GM23338 (cell line): ENCODE results near the gene FLVCR1. TPM values are rescaled to one million over a fixed set of nuclear protein-coding genes. Genes with fewer than 3 reads are reported as not detected.

Experiments used
- ATAC-seq: fragments of 200-7000 bp; cut with Tn5 transposase; 3 replicates; pipeline ENCODE4 v1.9.1; 2020
- DNase-seq: peaks from one replicate; pipeline ENCODE4 v3.0.0-alpha.2; 2015; ENCODE audit warnings: low spot score
- H2AFZ ChIP-seq: fragments of 200-600 bp; sonication (generic); 2 replicates; pipeline ENCODE4 v1.8.0; 2016; ENCODE audit warnings: antibody characterized with exemption, mild to moderate bottlenecking, moderate library complexity
- H3F3A ChIP-seq: fragments of 200-600 bp; sonication (generic); replicated peaks from 2 replicates; pipeline ENCODE4 v1.8.0; 2017; ENCODE audit warnings: antibody characterized with exemption, mixed run types, low read depth
- H3K27ac ChIP-seq: fragments of 200-600 bp; sonication (generic); 2 replicates; pipeline ENCODE4 v1.6.1; 2016; ENCODE audit warnings: low read depth
- H3K27me3 ChIP-seq: fragments of 200-600 bp; sonication (generic); 2 replicates; pipeline ENCODE4 v1.8.0; 2016; ENCODE audit warnings: mild to moderate bottlenecking, mixed run types, moderate library complexity; ENCODE audit not compliant: insufficient read depth
- H3K36me3 ChIP-seq: fragments of 200-600 bp; sonication (generic); 2 replicates; pipeline ENCODE4 v1.8.0; 2016; ENCODE audit warnings: mild to moderate bottlenecking; ENCODE audit not compliant: insufficient read depth
- H3K4me1 ChIP-seq: fragments of 200-600 bp; sonication (generic); 2 replicates; pipeline ENCODE4 v1.8.0; 2016; ENCODE audit warnings: mild to moderate bottlenecking, moderate library complexity; ENCODE audit not compliant: insufficient read depth
- H3K4me2 ChIP-seq: fragments of 200-600 bp; sonication (generic); 2 replicates; pipeline ENCODE4 v1.7.1; 2017; ENCODE audit warnings: mixed run types
- H3K4me3 ChIP-seq: fragments of 200-600 bp; sonication (generic); 2 replicates; pipeline ENCODE4 v1.6.1; 2016; ENCODE audit warnings: mixed run types
- H3K79me2 ChIP-seq: fragments of 200-600 bp; sonication (generic); replicated peaks from 2 replicates; pipeline ENCODE4 v1.8.0; 2017; ENCODE audit warnings: mild to moderate bottlenecking; ENCODE audit not compliant: insufficient read depth
- H3K9me2 ChIP-seq: fragments of 200-600 bp; sonication (generic); 2 replicates; pipeline ENCODE4 v1.8.0; 2017; ENCODE audit not compliant: insufficient read depth
- H4K20me1 ChIP-seq: fragments of 200-600 bp; sonication (generic); replicated peaks from 2 replicates; pipeline ENCODE4 v1.8.0; 2017; ENCODE audit warnings: mild to moderate bottlenecking; ENCODE audit not compliant: insufficient read depth
- H3K27ac Mint-ChIP-seq: 2 replicates; pipeline ENCODE4 v1.8.0; 2020; ENCODE audit warnings: inconsistent platforms, mild to moderate bottlenecking, moderate library complexity, mixed read lengths
- H3K27me3 Mint-ChIP-seq: 3 replicates; pipeline ENCODE4 v1.8.0; 2022; ENCODE audit warnings: low read depth, mild to moderate bottlenecking, moderate library complexity, mixed read lengths, inconsistent platforms; ENCODE audit not compliant: insufficient read depth, poor library complexity
- H3K36me3 Mint-ChIP-seq: 3 replicates; pipeline ENCODE4 v1.8.0; 2021; ENCODE audit warnings: low read depth, mild to moderate bottlenecking, inconsistent platforms, moderate library complexity, mixed read lengths
- H3K4me1 Mint-ChIP-seq: 3 replicates; pipeline ENCODE4 v1.8.0; 2020; ENCODE audit warnings: mild to moderate bottlenecking, inconsistent platforms, mixed read lengths
- H3K4me3 Mint-ChIP-seq: 3 replicates; pipeline ENCODE4 v1.8.0; 2021; ENCODE audit warnings: moderate library complexity, mild to moderate bottlenecking, inconsistent platforms, mixed read lengths
- H3K9me3 Mint-ChIP-seq: 3 replicates; pipeline ENCODE4 v1.8.0; 2020; ENCODE audit warnings: moderate library complexity, mild to moderate bottlenecking, inconsistent platforms, mixed read lengths
- EZH2 ChIP-seq: fragments of 200-600 bp; sonication (generic); IDR thresholded peaks from one replicate; pipeline ENCODE4 v1.8.0; 2017; ENCODE audit warnings: antibody characterized with exemption, mild to moderate bottlenecking, low read depth; ENCODE audit not compliant: unreplicated experiment
- EZH2phosphoT487 ChIP-seq: fragments of 200-600 bp; sonication (generic); IDR thresholded peaks from one replicate; pipeline ENCODE4 v1.8.1; 2018; ENCODE audit warnings: antibody characterized with exemption; ENCODE audit not compliant: unreplicated experiment
- NANOG ChIP-seq: IDR thresholded peaks from 2 replicates; pipeline ENCODE4 v1.6.1; 2016; ENCODE audit warnings: antibody characterized with exemption, borderline replicate concordance
- POLR2AphosphoS5 ChIP-seq: IDR thresholded peaks from 2 replicates; pipeline ENCODE4 v1.6.1; 2016; ENCODE audit warnings: antibody characterized with exemption, low read depth
- STAT1 ChIP-seq: IDR thresholded peaks from one replicate; pipeline ENCODE4 v1.6.1; 2016; ENCODE audit warnings: antibody characterized with exemption; ENCODE audit not compliant: unreplicated experiment
- ZNF114 ChIP-seq: fragments of 250-450 bp; sonication (Bioruptor Pico); IDR thresholded peaks from 2 replicates; pipeline ENCODE4 v1.5.0; 2020; ENCODE audit warnings: mild to moderate bottlenecking, moderate library complexity
- ZNF331 ChIP-seq: fragments of 250-450 bp; sonication (Bioruptor Pico); IDR thresholded peaks from 2 replicates; pipeline ENCODE4 v1.5.0; 2020; ENCODE audit warnings: low read depth, mild to moderate bottlenecking, moderate library complexity
- polyA plus RNA-seq: library from polyadenylated mRNA; unstranded; fragments of >200 nt; fragmentation: Nextera tagmentation; extraction: Ambion mirVana; gene quantifications from 2 replicates; pipeline ENCODE4 v1.2.1, GENCODE V29; 2016
- total RNA-seq: library from RNA; depleted of rRNA; stranded (reverse); fragments of >200 nt; shearing (Covaris generic); gene quantifications from 2 replicates; pipeline ENCODE4 v1.2.3, GENCODE V29; 2014
- TF ChIP-seq, protein P1 (sequence below), 2 experiments: fragments of 200-600 bp in 1 of 2; sonication (generic) in 1 of 2; conservative IDR thresholded peaks; 2 replicates each; pipeline versions ENCODE4 v1.5.1 to v1.6.1; 2016 to 2017; ENCODE audit warnings: antibody characterized with exemption in 2 of 2, low read depth in 2 of 2, mild to moderate bottlenecking in 2 of 2, moderate library complexity in 1 of 2
- TF ChIP-seq, protein P2 (sequence below): IDR thresholded peaks from 2 replicates; pipeline ENCODE4 v1.6.1; 2016; ENCODE audit warnings: antibody characterized with exemption
- TF ChIP-seq, protein P3 (sequence below): IDR thresholded peaks from one replicate; pipeline ENCODE4 v1.6.1; 2018; ENCODE audit warnings: antibody characterized with exemption; ENCODE audit not compliant: unreplicated experiment

FLVCR1 gene
- total and polyA plus RNA-seq, 2 experiments from 2014 or later, result 60.5 to 93.5 TPM

DNA sequence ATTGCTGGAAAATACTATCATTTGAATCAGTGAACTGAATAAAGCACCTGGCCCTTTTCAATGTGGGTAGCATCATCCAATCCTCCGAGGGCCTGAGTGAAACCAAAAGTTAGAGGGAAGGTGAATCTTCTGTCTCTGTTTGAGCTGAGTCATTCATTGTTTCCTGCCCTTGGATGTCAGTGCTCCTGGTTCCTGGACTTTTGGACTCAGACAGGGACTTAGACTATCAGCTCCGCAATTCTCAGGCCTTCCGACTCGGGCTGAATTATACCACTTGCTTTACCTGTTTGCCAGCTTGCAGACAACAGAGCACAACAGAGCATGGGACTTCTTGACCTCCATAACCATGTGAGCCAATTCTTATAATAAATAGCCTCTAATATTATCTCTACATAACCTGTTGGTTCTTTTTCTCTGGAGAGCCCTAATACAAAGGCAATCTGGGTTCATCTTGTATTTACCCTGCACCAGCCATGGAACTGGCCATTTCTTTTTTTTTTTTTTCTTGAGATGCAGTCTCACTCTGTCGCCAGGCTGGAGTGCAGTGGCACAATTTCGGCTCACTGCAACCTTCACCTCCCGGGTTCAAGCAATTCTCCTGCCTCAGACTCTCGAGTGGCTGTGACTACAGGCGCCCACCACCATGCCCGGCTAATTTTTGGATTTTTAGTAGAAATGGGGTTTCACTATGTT lies 73.1 kb downstream of the FLVCR1 start:
- H3F3A ChIP-seq, result peaks cover 9% of the 10 kb centered on the region; the same call in 1 of the 2 replicates
- peaks cover 49% of the 10 kb centered on the region for H3K4me1 ChIP-seq
- peaks cover 28% of the 10 kb centered on the region for H3K27me3 Mint-ChIP-seq
- peaks cover 5% of the 10 kb centered on the region; the same call in 2 of the 3 replicates for H3K9me3 Mint-ChIP-seq
- no peak overlapping the region; the same call in 1 of the 2 replicates for H3K27ac Mint-ChIP-seq
- no peak overlapping the region for H3K27ac ChIP-seq
- peaks cover 37% of the 10 kb centered on the region for H3K4me1 Mint-ChIP-seq
- H3K27me3 ChIP-seq, result peaks cover 12% of the 10 kb centered on the region; the same call in 1 of the 2 replicates
- no peaks in the 10 kb centered on the region for H4K20me1 ChIP-seq
- no peak overlapping the region for H3K4me3 ChIP-seq
- H3K4me2 ChIP-seq, result no peak overlapping the region
- H3K4me3 Mint-ChIP-seq, result no peak overlapping the region
- H3K9me2 ChIP-seq, result peaks cover 30% of the 10 kb centered on the region
- TF ChIP-seq, protein P1, sequence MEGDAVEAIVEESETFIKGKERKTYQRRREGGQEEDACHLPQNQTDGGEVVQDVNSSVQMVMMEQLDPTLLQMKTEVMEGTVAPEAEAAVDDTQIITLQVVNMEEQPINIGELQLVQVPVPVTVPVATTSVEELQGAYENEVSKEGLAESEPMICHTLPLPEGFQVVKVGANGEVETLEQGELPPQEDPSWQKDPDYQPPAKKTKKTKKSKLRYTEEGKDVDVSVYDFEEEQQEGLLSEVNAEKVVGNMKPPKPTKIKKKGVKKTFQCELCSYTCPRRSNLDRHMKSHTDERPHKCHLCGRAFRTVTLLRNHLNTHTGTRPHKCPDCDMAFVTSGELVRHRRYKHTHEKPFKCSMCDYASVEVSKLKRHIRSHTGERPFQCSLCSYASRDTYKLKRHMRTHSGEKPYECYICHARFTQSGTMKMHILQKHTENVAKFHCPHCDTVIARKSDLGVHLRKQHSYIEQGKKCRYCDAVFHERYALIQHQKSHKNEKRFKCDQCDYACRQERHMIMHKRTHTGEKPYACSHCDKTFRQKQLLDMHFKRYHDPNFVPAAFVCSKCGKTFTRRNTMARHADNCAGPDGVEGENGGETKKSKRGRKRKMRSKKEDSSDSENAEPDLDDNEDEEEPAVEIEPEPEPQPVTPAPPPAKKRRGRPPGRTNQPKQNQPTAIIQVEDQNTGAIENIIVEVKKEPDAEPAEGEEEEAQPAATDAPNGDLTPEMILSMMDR (conservative IDR thresholded peaks at IDR 0.05; ENCODE audit: low read depth in 2 of 2), result 0 out of 4 replicates have a peak, but pooled peaks of 1 of the 2 experiments have one; percentile 22
- TF ChIP-seq NANOG, result no peak
- ATAC-seq, result no peak
- H2AFZ ChIP-seq, result peak overlapping the region; percentile 67; the same call in 1 of the 2 replicates
- no peaks in the 10 kb centered on the region for H3K79me2 ChIP-seq
- H3K36me3 Mint-ChIP-seq, result peaks cover 5% of the 10 kb centered on the region; the same call in 1 of the 3 replicates
- no peaks in the 10 kb centered on the region for H3K36me3 ChIP-seq
- no peak for DNase-seq

DNA sequence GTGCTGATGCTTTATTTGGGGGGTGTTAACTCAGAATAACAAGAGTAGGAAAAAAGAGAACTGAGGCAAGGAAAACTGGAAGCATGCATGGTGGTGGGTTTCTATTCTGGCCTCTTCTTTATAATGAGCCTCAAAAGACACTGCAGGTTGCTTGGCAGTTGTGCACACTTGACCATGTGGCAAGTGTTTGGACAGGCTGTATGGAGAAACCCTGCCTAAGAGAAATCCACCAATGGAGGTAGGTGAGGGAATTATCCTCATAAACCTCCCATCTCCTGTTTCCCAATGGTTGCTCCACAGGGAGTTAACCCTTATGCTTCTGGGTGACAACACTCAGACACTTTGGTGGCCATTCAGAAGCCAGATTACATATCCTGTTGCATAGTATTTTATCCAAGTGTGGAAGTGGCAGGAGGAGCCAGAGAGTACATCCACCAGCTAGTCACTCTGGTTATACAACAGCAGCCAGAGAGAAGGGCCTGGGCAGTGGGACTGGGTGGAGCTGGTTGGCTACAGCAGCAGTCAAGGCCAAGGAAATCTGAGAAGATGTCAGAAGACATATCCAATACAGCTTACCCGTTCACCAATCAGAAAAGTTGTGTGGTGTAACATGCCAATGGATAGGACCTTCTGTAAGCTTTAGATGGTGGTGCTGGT lies 75.9 kb downstream of the FLVCR1 start:
- Histone ChIP-seq H3K4me3 (no peak overlapping the region; the same call in 1 of the 2 replicates), H3K27me3 (peaks cover 12% of the 10 kb centered on the region; the same call in 1 of the 2 replicates), H3K79me2 (no peaks in the 10 kb centered on the region), H3F3A (no peaks in the 10 kb centered on the region), H3K4me2 (peak overlapping the region; percentile 68), H2AFZ (no peak overlapping the region), H3K9me2 (peaks cover 26% of the 10 kb centered on the region), H4K20me1 (no peaks in the 10 kb centered on the region), H3K4me1 (peaks cover 37% of the 10 kb centered on the region), H3K27ac (no peak overlapping the region), H3K36me3 (no peaks in the 10 kb centered on the region)
- Mint-ChIP-seq H3K27me3 (peaks cover 17% of the 10 kb centered on the region), H3K36me3 (peaks cover 5% of the 10 kb centered on the region; the same call in 1 of the 3 replicates), H3K4me3 (no peak overlapping the region), H3K27ac (no peak overlapping the region), H3K4me1 (peaks cover 26% of the 10 kb centered on the region), H3K9me3 (peaks cover 5% of the 10 kb centered on the region; the same call in 2 of the 3 replicates)
- ATAC-seq, result no peak
- no peak for DNase-seq
- TF ChIP-seq STAT1, result no peak
- no peak for TF ChIP-seq NANOG
- no peak for TF ChIP-seq EZH2phosphoT487
- TF ChIP-seq POLR2AphosphoS5, result no peak
- TF ChIP-seq ZNF114 (CRISPR knock-in tag), result no peak
- TF ChIP-seq, protein P2, sequence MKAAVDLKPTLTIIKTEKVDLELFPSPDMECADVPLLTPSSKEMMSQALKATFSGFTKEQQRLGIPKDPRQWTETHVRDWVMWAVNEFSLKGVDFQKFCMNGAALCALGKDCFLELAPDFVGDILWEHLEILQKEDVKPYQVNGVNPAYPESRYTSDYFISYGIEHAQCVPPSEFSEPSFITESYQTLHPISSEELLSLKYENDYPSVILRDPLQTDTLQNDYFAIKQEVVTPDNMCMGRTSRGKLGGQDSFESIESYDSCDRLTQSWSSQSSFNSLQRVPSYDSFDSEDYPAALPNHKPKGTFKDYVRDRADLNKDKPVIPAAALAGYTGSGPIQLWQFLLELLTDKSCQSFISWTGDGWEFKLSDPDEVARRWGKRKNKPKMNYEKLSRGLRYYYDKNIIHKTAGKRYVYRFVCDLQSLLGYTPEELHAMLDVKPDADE, result no peak
- no peak for TF ChIP-seq EZH2
- TF ChIP-seq ZNF331 (CRISPR knock-in tag), result no peak
- TF ChIP-seq, protein P3, sequence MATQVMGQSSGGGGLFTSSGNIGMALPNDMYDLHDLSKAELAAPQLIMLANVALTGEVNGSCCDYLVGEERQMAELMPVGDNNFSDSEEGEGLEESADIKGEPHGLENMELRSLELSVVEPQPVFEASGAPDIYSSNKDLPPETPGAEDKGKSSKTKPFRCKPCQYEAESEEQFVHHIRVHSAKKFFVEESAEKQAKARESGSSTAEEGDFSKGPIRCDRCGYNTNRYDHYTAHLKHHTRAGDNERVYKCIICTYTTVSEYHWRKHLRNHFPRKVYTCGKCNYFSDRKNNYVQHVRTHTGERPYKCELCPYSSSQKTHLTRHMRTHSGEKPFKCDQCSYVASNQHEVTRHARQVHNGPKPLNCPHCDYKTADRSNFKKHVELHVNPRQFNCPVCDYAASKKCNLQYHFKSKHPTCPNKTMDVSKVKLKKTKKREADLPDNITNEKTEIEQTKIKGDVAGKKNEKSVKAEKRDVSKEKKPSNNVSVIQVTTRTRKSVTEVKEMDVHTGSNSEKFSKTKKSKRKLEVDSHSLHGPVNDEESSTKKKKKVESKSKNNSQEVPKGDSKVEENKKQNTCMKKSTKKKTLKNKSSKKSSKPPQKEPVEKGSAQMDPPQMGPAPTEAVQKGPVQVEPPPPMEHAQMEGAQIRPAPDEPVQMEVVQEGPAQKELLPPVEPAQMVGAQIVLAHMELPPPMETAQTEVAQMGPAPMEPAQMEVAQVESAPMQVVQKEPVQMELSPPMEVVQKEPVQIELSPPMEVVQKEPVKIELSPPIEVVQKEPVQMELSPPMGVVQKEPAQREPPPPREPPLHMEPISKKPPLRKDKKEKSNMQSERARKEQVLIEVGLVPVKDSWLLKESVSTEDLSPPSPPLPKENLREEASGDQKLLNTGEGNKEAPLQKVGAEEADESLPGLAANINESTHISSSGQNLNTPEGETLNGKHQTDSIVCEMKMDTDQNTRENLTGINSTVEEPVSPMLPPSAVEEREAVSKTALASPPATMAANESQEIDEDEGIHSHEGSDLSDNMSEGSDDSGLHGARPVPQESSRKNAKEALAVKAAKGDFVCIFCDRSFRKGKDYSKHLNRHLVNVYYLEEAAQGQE, result no peak
